Calu3 (cell line): ENCODE data around the gene AKT3. TPM values are rescaled to one million over a fixed set of nuclear protein-coding genes. Genes with fewer than 3 reads are reported as not detected.

Experiments
- BruUV-seq: library from RNA; stranded (reverse); fragments of 400-500 nt; replicated peaks from 2 replicates; lab custom pipeline; 2021; lab: Mats Ljungman, UMichigan
- CTCF ChIA-PET: fragments of 300-600 bp; sonication (Branson Sonifier 250); formaldehyde crosslinking; loops from one replicate; lab custom pipeline; 2022; ENCODE audit warnings: antibody characterized with exemption; lab: Charles Lee
- DNase-seq: peaks from one replicate; pipeline ENCODE4 v3.0.0; 2022
- H3K27ac Mint-ChIP-seq: one replicate; pipeline ENCODE4 v1.8.0; 2022; ENCODE audit warnings: mixed read lengths; ENCODE audit not compliant: unreplicated experiment
- H3K27me3 Mint-ChIP-seq: one replicate; pipeline ENCODE4 v1.8.0; 2022; ENCODE audit warnings: mixed read lengths; ENCODE audit not compliant: unreplicated experiment
- H3K36me3 Mint-ChIP-seq: one replicate; pipeline ENCODE4 v1.8.0; 2022; ENCODE audit warnings: mild to moderate bottlenecking, moderate library complexity, mixed read lengths; ENCODE audit not compliant: insufficient read depth, unreplicated experiment
- H3K4me1 Mint-ChIP-seq: one replicate; pipeline ENCODE4 v1.8.0; 2022; ENCODE audit warnings: mild to moderate bottlenecking, low read depth, mixed read lengths; ENCODE audit not compliant: unreplicated experiment
- H3K4me3 Mint-ChIP-seq: one replicate; pipeline ENCODE4 v1.8.0; 2022; ENCODE audit warnings: mild to moderate bottlenecking, low read depth, moderate library complexity, mixed read lengths; ENCODE audit not compliant: unreplicated experiment
- H3K9me3 Mint-ChIP-seq: one replicate; pipeline ENCODE4 v1.8.0; 2022; ENCODE audit warnings: low read depth, mixed read lengths; ENCODE audit not compliant: unreplicated experiment
- CTCF ChIP-seq: fragments of 200-600 bp; IDR thresholded peaks from one replicate; pipeline ENCODE4 v1.8.0; 2022; ENCODE audit warnings: antibody characterized with exemption; ENCODE audit not compliant: unreplicated experiment
- intact Hi-C: fragments of 100-400 bp; cut with micrococcal nuclease; formaldehyde crosslinking; loops from one replicate; pipeline ENCODE4 v1.10.0; 2022; ENCODE audit not compliant: unreplicated experiment
- total RNA-seq: library from RNA; stranded (reverse); gene quantifications from 2 replicates; pipeline ENCODE4 v1.2.3, GENCODE V29; 2022

Gene AKT3
- total RNA-seq, 1 experiment from 2014 or later = 81.2 TPM

- no TSS peak for BruUV-seq
- CTCF ChIA-PET = no interaction called here
- Mint-ChIP-seq H3K36me3 (no peaks in the 10 kb centered on the region), H3K27me3 (no peaks in the 10 kb centered on the region), H3K4me3 (no peak overlapping the region), H3K9me3 (no peaks in the 10 kb centered on the region), H3K4me1 (no peaks in the 10 kb centered on the region), H3K27ac (no peak overlapping the region)
- TF ChIP-seq CTCF = peak; percentile 67
- DNase-seq = peak; percentile 45
- intact Hi-C loops = loop anchor here (1.0 to 10.0 kb wide), 3 partner anchors 40 to 526 kb away; no protein-coding TSS in a partner anchor
Observed at GRCh38 chr1:243748706-243749283, 101.2 kb downstream of the AKT3 start.

GRCh38 chr1:243748227-243748626, 101.8 kb downstream of the AKT3 start:
- no peak for DNase-seq
- no peak overlapping the region for H3K27ac Mint-ChIP-seq
- H3K4me3 Mint-ChIP-seq = no peak overlapping the region
- H3K36me3 Mint-ChIP-seq = no peaks in the 10 kb centered on the region
- CTCF ChIA-PET = interaction anchor here (0.7 kb wide), 1 partner anchor 40 kb away, joined by 3 read pairs; no protein-coding TSS in a partner anchor
- TF ChIP-seq CTCF = no peak
- H3K9me3 Mint-ChIP-seq = no peaks in the 10 kb centered on the region
- intact Hi-C loops = loop anchor here (1.0 to 10.0 kb wide), 3 partner anchors 40 to 527 kb away; no protein-coding TSS in a partner anchor
- H3K4me1 Mint-ChIP-seq = no peaks in the 10 kb centered on the region
- H3K27me3 Mint-ChIP-seq = no peaks in the 10 kb centered on the region
- no TSS peak for BruUV-seq

GRCh38 chr1:243746751-243747150, 103.3 kb downstream of the AKT3 start:
- CTCF ChIA-PET = no interaction called here

GRCh38 chr1:243745356-243745755, 104.7 kb downstream of the AKT3 start:
- H3K9me3 Mint-ChIP-seq = no peaks in the 10 kb centered on the region
- peaks cover 4% of the 10 kb centered on the region for H3K4me1 Mint-ChIP-seq
- no peak overlapping the region for H3K4me3 Mint-ChIP-seq
- BruUV-seq = no TSS peak
- no peaks in the 10 kb centered on the region for H3K27me3 Mint-ChIP-seq
- no peak overlapping the region for H3K27ac Mint-ChIP-seq
- no peaks in the 10 kb centered on the region for H3K36me3 Mint-ChIP-seq
- CTCF ChIA-PET = interaction anchor here (0.7 to 0.9 kb wide), 2 partner anchors 13 to 516 kb away, joined by 3 read pairs; no protein-coding TSS in a partner anchor
- no peak for TF ChIP-seq CTCF
- intact Hi-C loops = loop anchor here (10.0 kb wide), 1 partner anchor 529 kb away; no protein-coding TSS in a partner anchor
- no peak for DNase-seq

More at GRCh38 chr1:243746751-243747150, 103.3 kb downstream of the AKT3 start:
- DNase-seq = no peak
- Mint-ChIP-seq H3K9me3 (no peaks in the 10 kb centered on the region), H3K27ac (no peak overlapping the region), H3K4me3 (no peak overlapping the region), H3K4me1 (no peaks in the 10 kb centered on the region), H3K36me3 (no peaks in the 10 kb centered on the region), H3K27me3 (no peaks in the 10 kb centered on the region)
- no TSS peak for BruUV-seq
- intact Hi-C loops = loop anchor here (10.0 kb wide), 1 partner anchor 528 kb away; no protein-coding TSS in a partner anchor
- TF ChIP-seq CTCF = no peak
